Anterior cingulate cortex (tissue), 58 donors: ENCODE measurements around the gene TASOR2.
A peak's percentile ranks its signal among the peaks of the same experiment; 100 is the strongest.

Source experiments
- DNase-seq, 58 donors: peaks; one replicate each; lab custom pipeline; 2025; lab: John Stamatoyannopoulos, UW

TASOR2 gene

GRCh38 chr10:5683065-5683464, 1.6 kb upstream of the TASOR2 start:
- DNase-seq: no peak

GRCh38 chr10:5684971-5685763, 529 bp downstream of the TASOR2 start:
- peak in 50 of 58 donors; percentile 16 to 76 (median 51) for DNase-seq

GRCh38 chr10:5685764-5686240, 1.2 kb downstream of the TASOR2 start:
- DNase-seq: no peak

GRCh38 chr10:5688587-5688986, 3.9 kb downstream of the TASOR2 start:
- no peak for DNase-seq

GRCh38 chr10:5691786-5692185, 7.1 kb downstream of the TASOR2 start:
- no peak for DNase-seq

- peak in 38 of 58 donors; percentile 1 to 57 (median 21) for DNase-seq
Measured at GRCh38 chr10:5692461-5693358, 8.1 kb downstream of the TASOR2 start.

- no peak for DNase-seq
Measured at GRCh38 chr10:5694573-5694972, 9.9 kb downstream of the TASOR2 start.

GRCh38 chr10:5697342-5697741, 12.7 kb downstream of the TASOR2 start:
- DNase-seq: no peak

GRCh38 chr10:5698062-5698461, 13.4 kb downstream of the TASOR2 start:
- no peak for DNase-seq

- no peak for DNase-seq
Measured at GRCh38 chr10:5708356-5708755, 23.7 kb downstream of the TASOR2 start.

- no peak for DNase-seq
Measured at GRCh38 chr10:5709865-5710264, 25.2 kb downstream of the TASOR2 start.

- DNase-seq: no peak
Measured at GRCh38 chr10:5710859-5711258, 26.2 kb downstream of the TASOR2 start.

GRCh38 chr10:5711642-5712041, 27.0 kb downstream of the TASOR2 start:
- DNase-seq: no peak

GRCh38 chr10:5719546-5719945, 34.9 kb downstream of the TASOR2 start:
- no peak for DNase-seq

- DNase-seq: no peak
Measured at GRCh38 chr10:5720182-5720581, 35.5 kb downstream of the TASOR2 start.

GRCh38 chr10:5723692-5724091, 39.1 kb downstream of the TASOR2 start:
- no peak for DNase-seq

- DNase-seq: no peak
Measured at GRCh38 chr10:5730766-5731165, 46.1 kb downstream of the TASOR2 start.

GRCh38 chr10:5731559-5731958, 46.9 kb downstream of the TASOR2 start:
- DNase-seq: no peak

- DNase-seq: no peak
Measured at GRCh38 chr10:5732141-5732540, 47.5 kb downstream of the TASOR2 start.
